CD14-positive monocyte (primary cell): Measurements from ENCODE around the gene SLC30A3. TPM values are rescaled to one million over a fixed set of nuclear protein-coding genes. Genes with fewer than 3 reads are reported as not detected.

ENCODE experiments used
- DNase-seq, 3 donors: peaks; one replicate each; pipeline ENCODE4 v3.0.0-alpha.2; 2011 to 2022
- H2AFZ ChIP-seq: 2 replicates; pipeline ENCODE4 v1.6.0; 2012; ENCODE audit warnings: mild to moderate bottlenecking, low read depth, low read length, inconsistent platforms; ENCODE audit not compliant: insufficient read depth, poor library complexity, severe bottlenecking
- H3K27ac ChIP-seq, 2 donors: 1 replicate in 1 of 2; 2 replicates in 1 of 2; pipeline ENCODE4 v1.5.1; 2012 to 2013; ENCODE audit warnings: low read length in 2 of 2, control low read depth in 1 of 2, inconsistent platforms in 1 of 2, low read depth in 1 of 2, mild to moderate bottlenecking in 1 of 2
- H3K27me3 ChIP-seq, 2 donors: one replicate each; pipeline versions ENCODE4 v1.6.0 to v1.6.1; 2011 to 2013; ENCODE audit warnings: low read length in 2 of 2; ENCODE audit not compliant: control insufficient read depth in 2 of 2, insufficient read depth in 2 of 2
- H3K36me3 ChIP-seq, 2 donors: replicated peaks in 1 of 2; 1 replicate in 1 of 2; 2 replicates in 1 of 2; pipeline versions ENCODE4 v1.5.1 to v1.6.1; 2012 to 2013; ENCODE audit warnings: low read length in 2 of 2, control low read depth in 1 of 2, inconsistent platforms in 1 of 2, mild to moderate bottlenecking in 1 of 2; ENCODE audit not compliant: insufficient read depth in 2 of 2, control insufficient read depth in 1 of 2
- H3K4me1 ChIP-seq, 2 donors: 1 replicate in 1 of 2; 2 replicates in 1 of 2; pipeline versions ENCODE4 v1.5.1 to v1.6.1; 2012 to 2013; ENCODE audit warnings: low read length in 2 of 2, control low read depth in 1 of 2, inconsistent platforms in 1 of 2, mild to moderate bottlenecking in 1 of 2, moderate library complexity in 1 of 2; ENCODE audit not compliant: insufficient read depth in 2 of 2, control insufficient read depth in 1 of 2
- H3K4me2 ChIP-seq: replicated peaks from 2 replicates; pipeline ENCODE3; 2012; ENCODE audit warnings: low read length, moderate library complexity, mild to moderate bottlenecking; ENCODE audit not compliant: poor library complexity, severe bottlenecking; ENCODE audit errors: extremely low read depth
- H3K4me3 ChIP-seq, 3 experiments: fragments of 200-600 bp in 1 of 3; sonication (generic) in 1 of 3; replicated peaks in 1 of 3; 1 replicate in 2 of 3; 2 replicates in 1 of 3; pipeline ENCODE4 v1.5.1; 2011 to 2013; ENCODE audit warnings: low read length in 3 of 3, mild to moderate bottlenecking in 3 of 3, control low read depth in 2 of 3, low read depth in 2 of 3, inconsistent platforms in 1 of 3, moderate library complexity in 1 of 3
- H3K79me2 ChIP-seq: 2 replicates; pipeline ENCODE4 v1.6.0; 2012; ENCODE audit warnings: mild to moderate bottlenecking, control low read depth, inconsistent platforms, low read length, moderate library complexity; ENCODE audit not compliant: insufficient read depth
- H3K9ac ChIP-seq: 2 replicates; pipeline ENCODE4 v1.6.0; 2017; ENCODE audit warnings: low read length, mild to moderate bottlenecking; ENCODE audit not compliant: insufficient read depth, poor library complexity, severe bottlenecking
- H3K9me3 ChIP-seq, 2 donors: replicated peaks in 1 of 2; 1 replicate in 1 of 2; 2 replicates in 1 of 2; pipeline versions ENCODE4 v1.5.1 to v1.6.1; 2012 to 2013; ENCODE audit warnings: low read length in 2 of 2, control low read depth in 1 of 2; ENCODE audit not compliant: control insufficient read depth in 1 of 2, insufficient read depth in 1 of 2
- H4K20me1 ChIP-seq: 2 replicates; pipeline ENCODE4 v1.6.0; 2012; ENCODE audit warnings: mild to moderate bottlenecking, low read length, control low read depth, moderate library complexity; ENCODE audit not compliant: insufficient read depth
- H3K27ac Mint-ChIP-seq, 7 donors: one replicate each; pipeline ENCODE4 v1.8.0; 2020; ENCODE audit warnings: mild to moderate bottlenecking in 7 of 7, mixed read lengths in 7 of 7, moderate library complexity in 6 of 7, inconsistent platforms in 2 of 7
- H3K27me3 Mint-ChIP-seq, 3 donors: one replicate each; pipeline ENCODE4 v1.8.0; 2021 to 2022; ENCODE audit warnings: low read depth in 3 of 3, mild to moderate bottlenecking in 3 of 3, mixed read lengths in 3 of 3, moderate library complexity in 3 of 3, inconsistent platforms in 1 of 3
- H3K36me3 Mint-ChIP-seq, 2 donors: one replicate each; pipeline ENCODE4 v1.8.0; 2020; ENCODE audit warnings: mixed read lengths in 2 of 2, inconsistent platforms in 1 of 2, mild to moderate bottlenecking in 1 of 2
- H3K4me1 Mint-ChIP-seq: one replicate; pipeline ENCODE4 v1.8.0; 2020; ENCODE audit warnings: mild to moderate bottlenecking, mixed read lengths
- H3K4me3 Mint-ChIP-seq, 2 donors: one replicate each; pipeline ENCODE4 v1.8.0; 2020; ENCODE audit warnings: mild to moderate bottlenecking in 2 of 2, mixed read lengths in 2 of 2, moderate library complexity in 1 of 2
- H3K9me3 Mint-ChIP-seq, 7 donors: one replicate each; pipeline ENCODE4 v1.8.0; 2020 to 2022; ENCODE audit warnings: mixed read lengths in 7 of 7, mild to moderate bottlenecking in 6 of 7, moderate library complexity in 6 of 7, inconsistent platforms in 2 of 7
- WGBS: methylation state at CpG from one replicate; pipeline ENCODE4 v1.1.5; 2013; ENCODE audit warnings: missing lambda C conversion rate; ENCODE audit not compliant: insufficient coverage; 5-methylcytosine and 5-hydroxymethylcytosine counted together
- intact Hi-C, 2 donors: fragments of 100-400 bp; cut with micrococcal nuclease; formaldehyde crosslinking; loops; one replicate each; pipeline versions ENCODE4 v1.15.0 to v1.15.1; 2023
- polyA plus RNA-seq, 3 donors: library from polyadenylated mRNA; depleted of rRNA in 1 of 3; unstranded in 2 of 3; stranded (reverse) in 1 of 3; fragments of 300-500 nt in 2 of 3; fragments of >200 nt in 1 of 3; fragmentation: Illumina TruSeq in 2 of 3; gene quantifications; 1 replicate in 2 of 3; 2 replicates in 1 of 3; pipeline ENCODE4 v1.2.3, GENCODE V29; 2012 to 2021
- TF ChIP-seq, protein P1 (sequence below): fragments of 200-600 bp; IDR thresholded peaks from one replicate; pipeline ENCODE4 v1.8.0; 2022; ENCODE audit warnings: antibody characterized with exemption, mild to moderate bottlenecking

The SLC30A3 gene
- polyA plus RNA-seq, 3 donors: 0.08 TPM; not detected in 2

DNA sequence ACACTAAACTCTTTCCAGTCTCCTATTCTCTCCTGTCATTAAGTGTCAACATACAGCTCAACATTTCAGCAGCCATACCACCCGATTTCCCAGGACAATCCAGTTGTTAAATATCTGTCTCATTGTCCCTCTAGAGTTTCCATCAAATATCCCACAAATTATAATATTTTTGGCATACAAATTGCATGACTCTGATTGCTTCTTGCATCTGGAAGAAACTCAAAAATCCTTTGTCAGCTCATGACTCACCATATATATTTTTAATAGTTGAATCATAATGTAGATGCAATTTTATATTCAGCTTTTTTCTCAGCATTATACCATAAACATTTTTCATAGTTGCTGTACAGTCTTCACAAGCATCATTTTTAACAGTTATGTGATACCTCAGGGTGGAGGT is 7.2 kb downstream of the SLC30A3 start:
- intact Hi-C loops: no loop called here
- no peak overlapping the region for H3K4me2 ChIP-seq
- H3K27me3 Mint-ChIP-seq: peaks cover 33 to 55% (median 43%) of the 10 kb centered on the region in 3 donors

DNA sequence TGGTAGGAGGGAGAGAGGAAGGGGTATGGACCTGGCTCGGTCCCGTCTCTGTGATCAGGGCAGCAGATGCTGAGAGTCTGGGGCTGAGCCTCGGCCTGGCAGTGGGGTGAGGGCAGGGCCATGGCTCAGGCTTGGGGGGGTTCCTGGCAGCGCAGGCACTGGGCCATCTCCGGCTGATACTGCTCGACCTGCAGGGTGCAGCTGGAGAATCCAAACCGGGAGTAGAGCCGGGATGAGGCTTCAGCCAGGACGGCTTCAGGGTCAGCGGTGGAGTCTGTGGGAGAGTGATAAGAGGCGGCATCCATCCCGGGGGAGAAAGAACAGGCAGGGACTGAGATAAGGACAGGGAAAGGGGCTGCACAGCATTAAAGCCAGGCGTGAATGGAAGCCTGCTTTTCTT is 7.7 kb downstream of the SLC30A3 start:
- H3K4me1 Mint-ChIP-seq: peaks cover 3% of the 10 kb centered on the region
- no peaks in the 10 kb centered on the region for H3K9me3 Mint-ChIP-seq
- no peaks in the 10 kb centered on the region for H3K36me3 Mint-ChIP-seq
- Histone ChIP-seq H3K27ac (no peak overlapping the region), H3K4me1 (no peaks in the 10 kb centered on the region), H3K9ac (peak overlapping the region; percentile 4), H3K4me3 (no peak overlapping the region), H3K27me3 (peaks cover 6 to 26% of the 10 kb centered on the region in 2 donors), H4K20me1 (no peaks in the 10 kb centered on the region), H3K36me3 (no peaks in the 10 kb centered on the region), H3K9me3 (no peaks in the 10 kb centered on the region), H2AFZ (no peak overlapping the region), H3K79me2 (no peaks in the 10 kb centered on the region), H3K4me2 (no peak overlapping the region)
- H3K4me3 Mint-ChIP-seq: no peak overlapping the region
- H3K27ac Mint-ChIP-seq: no peak overlapping the region
- TF ChIP-seq, protein P1, sequence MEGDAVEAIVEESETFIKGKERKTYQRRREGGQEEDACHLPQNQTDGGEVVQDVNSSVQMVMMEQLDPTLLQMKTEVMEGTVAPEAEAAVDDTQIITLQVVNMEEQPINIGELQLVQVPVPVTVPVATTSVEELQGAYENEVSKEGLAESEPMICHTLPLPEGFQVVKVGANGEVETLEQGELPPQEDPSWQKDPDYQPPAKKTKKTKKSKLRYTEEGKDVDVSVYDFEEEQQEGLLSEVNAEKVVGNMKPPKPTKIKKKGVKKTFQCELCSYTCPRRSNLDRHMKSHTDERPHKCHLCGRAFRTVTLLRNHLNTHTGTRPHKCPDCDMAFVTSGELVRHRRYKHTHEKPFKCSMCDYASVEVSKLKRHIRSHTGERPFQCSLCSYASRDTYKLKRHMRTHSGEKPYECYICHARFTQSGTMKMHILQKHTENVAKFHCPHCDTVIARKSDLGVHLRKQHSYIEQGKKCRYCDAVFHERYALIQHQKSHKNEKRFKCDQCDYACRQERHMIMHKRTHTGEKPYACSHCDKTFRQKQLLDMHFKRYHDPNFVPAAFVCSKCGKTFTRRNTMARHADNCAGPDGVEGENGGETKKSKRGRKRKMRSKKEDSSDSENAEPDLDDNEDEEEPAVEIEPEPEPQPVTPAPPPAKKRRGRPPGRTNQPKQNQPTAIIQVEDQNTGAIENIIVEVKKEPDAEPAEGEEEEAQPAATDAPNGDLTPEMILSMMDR: no peak
- H3K27me3 Mint-ChIP-seq: peaks cover 29 to 55% (median 38%) of the 10 kb centered on the region in 3 donors
- no peak for DNase-seq
- intact Hi-C loops: no loop called here
- 85% methylated on average over 10 of the region's 13 CpGs for WGBS

More for the DNA sequence above, 7.2 kb downstream of the SLC30A3 start:
- Histone ChIP-seq H4K20me1 (no peaks in the 10 kb centered on the region), H3K9me3 (peaks cover 0 to 2% of the 10 kb centered on the region in 2 donors), H3K27ac (no peak overlapping the region), H3K27me3 (peaks cover 10 to 28% of the 10 kb centered on the region in 2 donors), H3K9ac (no peak overlapping the region), H3K36me3 (no peaks in the 10 kb centered on the region), H3K79me2 (no peaks in the 10 kb centered on the region), H3K4me1 (no peaks in the 10 kb centered on the region), H3K4me3 (no peak overlapping the region), H2AFZ (no peak overlapping the region)
- Mint-ChIP-seq H3K27ac (no peak overlapping the region), H3K36me3 (peaks cover 0 to 2% of the 10 kb centered on the region in 2 donors), H3K4me1 (no peaks in the 10 kb centered on the region), H3K4me3 (no peak overlapping the region), H3K9me3 (peaks cover 0 to under 1% (median 0%) of the 10 kb centered on the region in 7 donors)
- TF ChIP-seq, protein P1: no peak
- WGBS: 50% methylated on average over 1 of the region's 1 CpG
- DNase-seq: no peak
